Aorta (tissue), 5 donors: Measurements from ENCODE around the gene MBP. TPM values are rescaled to one million over a fixed set of nuclear protein-coding genes. Genes with fewer than 3 reads are reported as not detected.

Source experiments
- ATAC-seq: fragments of 200-7000 bp; cut with Tn5 transposase; one replicate; pipeline ENCODE4 v1.9.1; 2022; ENCODE audit warnings: moderate library complexity; ENCODE audit not compliant: low FRiP score
- DNase-seq, 2 donors: peaks; one replicate each; pipeline ENCODE4 v3.0.0-alpha.2; 2020
- H3K27ac ChIP-seq, 2 donors: one replicate each; pipeline ENCODE4 v1.5.1; 2013; ENCODE audit warnings: low read length in 2 of 2, mild to moderate bottlenecking in 2 of 2, moderate library complexity in 2 of 2, control low read depth in 1 of 2, inconsistent platforms in 1 of 2, low read depth in 1 of 2
- H3K27me3 ChIP-seq, 2 donors: one replicate each; pipeline ENCODE4 v1.6.1; 2013; ENCODE audit warnings: control low read depth in 1 of 2, low read length in 1 of 2, mild to moderate bottlenecking in 1 of 2, moderate library complexity in 1 of 2; ENCODE audit not compliant: insufficient read depth in 2 of 2, control insufficient read depth in 1 of 2
- H3K36me3 ChIP-seq, 2 donors: one replicate each; pipeline ENCODE4 v1.6.1; 2013; ENCODE audit warnings: control low read depth in 1 of 2, low read length in 1 of 2, mild to moderate bottlenecking in 1 of 2; ENCODE audit not compliant: insufficient read depth in 2 of 2, control insufficient read depth in 1 of 2
- H3K4me1 ChIP-seq, 2 donors: one replicate each; pipeline ENCODE4 v1.6.1; 2013; ENCODE audit warnings: low read length in 2 of 2, control low read depth in 1 of 2, mild to moderate bottlenecking in 1 of 2, moderate library complexity in 1 of 2; ENCODE audit not compliant: insufficient read depth in 2 of 2, control insufficient read depth in 1 of 2
- H3K4me3 ChIP-seq, 2 donors: one replicate each; pipeline ENCODE4 v1.5.1; 2013; ENCODE audit warnings: low read length in 2 of 2, control low read depth in 1 of 2, mild to moderate bottlenecking in 1 of 2
- H3K9me3 ChIP-seq: one replicate; pipeline ENCODE4 v1.6.1; 2013; ENCODE audit warnings: mild to moderate bottlenecking, low read length; ENCODE audit not compliant: control insufficient read depth
- WGBS, 2 donors: extraction: QIAGEN DNeasy Blood & Tissue Kit; methylation state at CpG; one replicate each; pipeline ENCODE4 v1.1.7; 2013; 5-methylcytosine and 5-hydroxymethylcytosine counted together
- intact Hi-C, 2 donors: fragments of 100-400 bp; cut with DNase I; formaldehyde crosslinking; loops; one replicate each; pipeline versions ENCODE4 v1.14.2 to v1.15.0; 2022
- polyA plus RNA-seq, 2 donors: library from polyadenylated mRNA; stranded (reverse); fragments of 200-250 nt; gene quantifications; one replicate each; pipeline ENCODE4 v1.2.3, GENCODE V29; 2013
- total RNA-seq, 2 donors: library from RNA; stranded (reverse); fragmentation: NEBNext Ultra II Directional; extraction: Animal tissue kit (Norgen Biotek cat#: 25700); gene quantifications; one replicate each; pipeline ENCODE4 v1.2.1, GENCODE V29; 2021
- donor health status: healthy with polysubstance abuse.
- donor health status: Bipolar disorder and iron deficiency.
- donor health status: DM: no; HTN: no; CAD: no.
- donor health status: DM: no; HTN: no; CAD: no.
- donor health status: DM: yes; HTN: yes; CAD: no.

Gene MBP
- total and polyA plus RNA-seq, 4 donors, result 9.1 to 62.7 (median 26.6) TPM

GRCh38 chr18:77123320-77124231 lies 9.0 kb downstream of the MBP start:
- H3K9me3 ChIP-seq, result no peaks in the 10 kb centered on the region
- no peak overlapping the region for H3K4me3 ChIP-seq
- intact Hi-C loops, result no loop called here
- H3K27me3 ChIP-seq, result no peaks in the 10 kb centered on the region
- H3K27ac ChIP-seq, result no peak overlapping the region
- WGBS, 2 donors, result 94 to 96% methylated on average over 14 of the region's 14 CpGs
- DNase-seq (peak in 1 of 2 donors; percentile 31), ATAC-seq (no peak)
- no peaks in the 10 kb centered on the region for H3K36me3 ChIP-seq
- no peaks in the 10 kb centered on the region for H3K4me1 ChIP-seq

DNA sequence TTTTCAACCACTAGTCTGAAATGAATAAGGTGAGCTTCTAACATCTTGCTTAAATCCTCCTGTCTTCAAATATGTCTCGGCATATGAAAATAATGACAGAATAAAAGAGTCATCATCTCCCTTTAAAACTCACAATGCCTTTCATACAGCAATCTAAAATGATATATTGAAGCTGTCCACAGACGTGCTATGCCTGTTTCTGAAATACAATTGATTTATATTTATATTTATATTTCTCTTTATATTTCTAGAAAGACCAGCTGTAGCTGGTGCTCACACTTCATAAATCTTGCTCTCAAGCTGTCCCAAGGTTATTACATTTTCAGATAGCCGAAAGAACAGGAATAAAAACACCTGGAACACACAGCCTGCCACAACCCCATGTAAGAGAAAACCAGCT lies 11.1 kb downstream of the MBP start:
- Histone ChIP-seq H3K4me3 (no peak overlapping the region), H3K9me3 (no peaks in the 10 kb centered on the region), H3K36me3 (no peaks in the 10 kb centered on the region), H3K27me3 (no peaks in the 10 kb centered on the region), H3K27ac (no peak overlapping the region), H3K4me1 (no peaks in the 10 kb centered on the region)
- DNase-seq (no peak), ATAC-seq (no peak)
- intact Hi-C loops, result no loop called here
- WGBS, 2 donors, result 93 to 96% methylated on average over 3 of the region's 3 CpGs

- Histone ChIP-seq H3K36me3 (no peaks in the 10 kb centered on the region), H3K4me3 (no peak overlapping the region), H3K4me1 (no peaks in the 10 kb centered on the region), H3K27me3 (no peaks in the 10 kb centered on the region), H3K9me3 (no peaks in the 10 kb centered on the region), H3K27ac (no peak overlapping the region)
- intact Hi-C loops, result no loop called here
- DNase-seq (peak in 1 of 2 donors; percentile 35), ATAC-seq (no peak)
- WGBS, 2 donors, result 96 to 99% methylated on average over 23 of the region's 23 CpGs
Measured at GRCh38 chr18:77119851-77120491, 12.6 kb downstream of the MBP start.

- H3K36me3 ChIP-seq, result no peaks in the 10 kb centered on the region
- no peaks in the 10 kb centered on the region for H3K27me3 ChIP-seq
- WGBS, 2 donors, result 94% methylated on average over 12 of the region's 12 CpGs
- DNase-seq, result peak in 1 of 2 donors; percentile 33
- intact Hi-C loops, result no loop called here
- no peaks in the 10 kb centered on the region for H3K9me3 ChIP-seq
- ATAC-seq, result no peak
- no peaks in the 10 kb centered on the region for H3K4me1 ChIP-seq
- H3K4me3 ChIP-seq, result no peak overlapping the region
- no peak overlapping the region for H3K27ac ChIP-seq
Measured at GRCh38 chr18:77119101-77119850, 13.3 kb downstream of the MBP start.

GRCh38 chr18:77118256-77119090 lies 14.1 kb downstream of the MBP start:
- H3K4me1 ChIP-seq, result no peaks in the 10 kb centered on the region
- 94 to 96% methylated on average over 12 of the region's 12 CpGs for WGBS, 2 donors

GRCh38 chr18:77116201-77117080 lies 16.1 kb downstream of the MBP start:
- no peaks in the 10 kb centered on the region for H3K4me1 ChIP-seq
- H3K27ac ChIP-seq, result no peak overlapping the region
- H3K9me3 ChIP-seq, result no peaks in the 10 kb centered on the region
- no peaks in the 10 kb centered on the region for H3K36me3 ChIP-seq
- WGBS, 2 donors, result 92 to 94% methylated on average over 18 of the region's 18 CpGs
- H3K4me3 ChIP-seq, result no peak overlapping the region
- intact Hi-C loops, result no loop called here
- H3K27me3 ChIP-seq, result no peaks in the 10 kb centered on the region
- DNase-seq, result peak in 1 of 2 donors; percentile 33
- ATAC-seq, result no peak

More at GRCh38 chr18:77118256-77119090, 14.1 kb downstream of the MBP start:
- Histone ChIP-seq H3K27ac (no peak overlapping the region), H3K9me3 (no peaks in the 10 kb centered on the region), H3K27me3 (no peaks in the 10 kb centered on the region), H3K4me3 (no peak overlapping the region), H3K36me3 (no peaks in the 10 kb centered on the region)
- no peak for DNase-seq
- intact Hi-C loops, result no loop called here
- ATAC-seq, result no peak

DNA sequence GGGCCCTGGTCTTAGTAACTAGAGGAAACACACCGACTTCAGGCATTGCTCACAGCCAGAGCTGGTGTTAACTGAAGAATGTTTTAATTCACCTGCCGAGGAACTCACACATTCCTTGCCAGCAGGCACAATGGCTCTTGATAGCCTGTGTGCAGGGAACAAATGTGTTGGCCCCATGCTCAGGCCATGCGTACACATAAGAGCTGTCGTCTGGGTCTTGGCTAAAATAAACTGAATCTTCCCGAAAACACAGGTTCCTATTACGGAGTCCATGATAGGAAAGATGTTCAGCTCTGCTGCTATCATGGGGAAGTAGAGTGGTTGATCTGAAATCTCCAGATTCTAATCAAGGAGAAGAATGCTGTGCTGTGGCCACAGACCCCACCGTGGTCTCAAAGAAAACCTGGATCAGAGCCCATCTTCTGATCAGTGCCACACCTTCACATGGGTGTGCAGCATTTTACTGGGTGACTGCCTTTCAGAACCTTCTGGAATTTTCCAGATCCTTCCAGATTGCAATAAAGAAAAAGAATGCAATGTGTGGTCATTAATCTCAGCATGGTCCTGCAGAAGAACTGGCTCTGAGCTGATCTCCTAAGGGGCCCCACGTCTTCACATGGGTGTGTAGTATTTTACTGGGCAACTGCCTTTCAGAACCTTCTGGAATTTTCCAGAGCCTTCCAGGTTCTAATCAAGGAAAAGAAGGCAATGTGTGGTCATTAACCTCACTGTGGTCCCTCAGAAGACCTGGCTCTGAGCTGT lies 17.2 kb downstream of the MBP start:
- no peak for ATAC-seq
- Histone ChIP-seq H3K4me3 (no peak overlapping the region), H3K4me1 (no peaks in the 10 kb centered on the region), H3K27ac (no peak overlapping the region), H3K27me3 (no peaks in the 10 kb centered on the region), H3K36me3 (no peaks in the 10 kb centered on the region), H3K9me3 (no peaks in the 10 kb centered on the region)
- DNase-seq, result peak in 1 of 2 donors; percentile 43
- intact Hi-C loops, result no loop called here
- 61 to 66% methylated on average over 8 of the region's 8 CpGs for WGBS, 2 donors
